Measurements from ENCODE around the gene SDK2.

DNA sequence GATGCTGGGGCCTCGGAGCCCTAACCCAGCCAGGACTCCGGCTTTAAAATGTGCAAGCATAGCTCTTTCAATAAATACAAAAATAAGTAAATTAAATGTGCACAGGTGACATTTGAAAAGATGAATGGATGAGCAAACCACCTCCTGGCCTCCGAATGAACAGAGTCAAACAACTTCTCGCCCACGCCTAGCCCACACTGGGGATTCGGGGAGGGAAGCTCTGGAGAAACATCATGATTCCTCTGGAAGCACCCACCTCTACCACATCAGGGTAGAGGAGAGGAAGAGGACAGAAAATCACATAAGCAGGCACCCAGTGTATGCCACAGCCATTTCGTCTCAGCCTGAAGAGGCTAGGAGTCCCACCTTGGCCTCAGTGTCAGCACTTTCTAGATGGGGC lies 105.8 kb downstream of the SDK2 start:
- TF ChIP-seq, protein P1, sequence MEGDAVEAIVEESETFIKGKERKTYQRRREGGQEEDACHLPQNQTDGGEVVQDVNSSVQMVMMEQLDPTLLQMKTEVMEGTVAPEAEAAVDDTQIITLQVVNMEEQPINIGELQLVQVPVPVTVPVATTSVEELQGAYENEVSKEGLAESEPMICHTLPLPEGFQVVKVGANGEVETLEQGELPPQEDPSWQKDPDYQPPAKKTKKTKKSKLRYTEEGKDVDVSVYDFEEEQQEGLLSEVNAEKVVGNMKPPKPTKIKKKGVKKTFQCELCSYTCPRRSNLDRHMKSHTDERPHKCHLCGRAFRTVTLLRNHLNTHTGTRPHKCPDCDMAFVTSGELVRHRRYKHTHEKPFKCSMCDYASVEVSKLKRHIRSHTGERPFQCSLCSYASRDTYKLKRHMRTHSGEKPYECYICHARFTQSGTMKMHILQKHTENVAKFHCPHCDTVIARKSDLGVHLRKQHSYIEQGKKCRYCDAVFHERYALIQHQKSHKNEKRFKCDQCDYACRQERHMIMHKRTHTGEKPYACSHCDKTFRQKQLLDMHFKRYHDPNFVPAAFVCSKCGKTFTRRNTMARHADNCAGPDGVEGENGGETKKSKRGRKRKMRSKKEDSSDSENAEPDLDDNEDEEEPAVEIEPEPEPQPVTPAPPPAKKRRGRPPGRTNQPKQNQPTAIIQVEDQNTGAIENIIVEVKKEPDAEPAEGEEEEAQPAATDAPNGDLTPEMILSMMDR (conservative IDR thresholded peaks at IDR 0.05 in 1 of 2, IDR thresholded peaks at IDR 0.05 in 1 of 2; ENCODE audit: extremely low read depth in 1 of 2, insufficient read depth in 1 of 2, low read depth in 1 of 2, low read length in 2 of 2), result no peak
- TF ChIP-seq EZH2 (IDR thresholded peaks at IDR 0.05; ENCODE audit: borderline replicate concordance, low read length), result no peak
